IPS-18c (cell line): Measurements from ENCODE around the gene CALML3.
"Not testable (repeated sequence)": the region's sequence is repeated elsewhere in the genome, so short reads cannot be mapped to it uniquely, and the experiment has no call there.

Experiments
- H3K4me3 ChIP-seq: 2 replicates; pipeline ENCODE4 v1.7.0; 2013; ENCODE audit warnings: low read depth, mild to moderate bottlenecking, low read length, moderate library complexity; ENCODE audit not compliant: insufficient read depth
- H3K9me3 ChIP-seq: one replicate; pipeline ENCODE4 v1.6.1; 2013; ENCODE audit warnings: mild to moderate bottlenecking, low read length, moderate library complexity; ENCODE audit not compliant: control insufficient read depth, insufficient read depth

Gene CALML3

GRCh38 chr10:5555021-5555510 lies 30.3 kb downstream of the CALML3 start:
- Histone ChIP-seq H3K4me3 (no peak overlapping the region), H3K9me3 (no peaks in the 10 kb centered on the region)

GRCh38 chr10:5555881-5556280 lies 31.1 kb downstream of the CALML3 start:
- Histone ChIP-seq H3K4me3 (no peak overlapping the region), H3K9me3 (no peaks in the 10 kb centered on the region)

- Histone ChIP-seq H3K9me3 (no peaks in the 10 kb centered on the region), H3K4me3 (no peak overlapping the region)
These were observed 31.8 kb downstream of the CALML3 start for GRCh38 chr10:5556576-5556975.

GRCh38 chr10:5557040-5557721 lies 32.4 kb downstream of the CALML3 start:
- Histone ChIP-seq H3K4me3 (no peak overlapping the region), H3K9me3 (no peaks in the 10 kb centered on the region)

- Histone ChIP-seq H3K4me3 (no peak overlapping the region), H3K9me3 (no peaks in the 10 kb centered on the region)
These were observed 33.3 kb downstream of the CALML3 start for GRCh38 chr10:5557799-5558771.

- not testable (repeated sequence) for H3K9me3 ChIP-seq, H3K4me3 ChIP-seq
These were observed 34.3 kb downstream of the CALML3 start for GRCh38 chr10:5559022-5559421.

GRCh38 chr10:5559642-5560141 lies 34.9 kb downstream of the CALML3 start:
- no peak overlapping the region for H3K4me3 ChIP-seq
- H3K9me3 ChIP-seq, result no peaks in the 10 kb centered on the region

- Histone ChIP-seq H3K9me3 (no peaks in the 10 kb centered on the region), H3K4me3 (no peak overlapping the region)
These were observed 35.5 kb downstream of the CALML3 start for GRCh38 chr10:5560142-5560816.

- Histone ChIP-seq H3K9me3 (no peaks in the 10 kb centered on the region), H3K4me3 (no peak overlapping the region)
These were observed 36.3 kb downstream of the CALML3 start for GRCh38 chr10:5560817-5561703.

- H3K4me3 ChIP-seq, result no peak overlapping the region
- H3K9me3 ChIP-seq, result no peaks in the 10 kb centered on the region
These were observed 37.2 kb downstream of the CALML3 start for GRCh38 chr10:5561704-5562645.

- Histone ChIP-seq H3K4me3 (no peak overlapping the region), H3K9me3 (no peaks in the 10 kb centered on the region)
These were observed 38.7 kb downstream of the CALML3 start for GRCh38 chr10:5563321-5563961.

GRCh38 chr10:5563991-5564536 lies 39.3 kb downstream of the CALML3 start:
- no peak overlapping the region for H3K4me3 ChIP-seq
- no peaks in the 10 kb centered on the region for H3K9me3 ChIP-seq

- no peaks in the 10 kb centered on the region for H3K9me3 ChIP-seq
These were observed 39.9 kb downstream of the CALML3 start for GRCh38 chr10:5564537-5565204.

GRCh38 chr10:5565205-5565545 lies 40.4 kb downstream of the CALML3 start:
- no peaks in the 10 kb centered on the region for H3K9me3 ChIP-seq

More at GRCh38 chr10:5564537-5565204, 39.9 kb downstream of the CALML3 start:
- H3K4me3 ChIP-seq, result no peak overlapping the region

More at GRCh38 chr10:5565205-5565545, 40.4 kb downstream of the CALML3 start:
- H3K4me3 ChIP-seq, result no peak overlapping the region
